HepG2 (cell line): ENCODE measurements around the gene TMEM114. TPM values are rescaled to one million over a fixed set of nuclear protein-coding genes. Genes with fewer than 3 reads are reported as not detected.

Source experiments
- ATAC-seq: fragments of 200-7000 bp; cut with Tn5 transposase; 3 replicates; pipeline ENCODE4 v1.9.1; 2020; ENCODE audit warnings: mild to moderate bottlenecking, moderate library complexity
- BruUV-seq: library from RNA; stranded (reverse); fragments of 400-500 nt; replicated peaks from 2 replicates; lab custom pipeline; 2021; lab: Mats Ljungman, UMichigan
- CTCF ChIA-PET: fragments of 300-600 bp; formaldehyde crosslinking; extraction: SDS; loops from one replicate; lab custom pipeline; 2021; ENCODE audit warnings: low total read pairs, inconsistent platforms, low intra/inter-chr PET ratio; lab: Yijun Ruan, JAX
- POLR2A ChIA-PET: fragments of 350-600 bp; sonication (Branson Sonifier 250); formaldehyde crosslinking; loops from one replicate; lab custom pipeline; 2020; ENCODE audit warnings: antibody characterized with exemption, inconsistent platforms; lab: Yijun Ruan, JAX
- DNase-seq: peaks from one replicate; pipeline ENCODE4 v3.0.0-alpha.2; 2015; ENCODE audit warnings: low spot score
- FAIRE-seq: peaks from 3 replicates; lab custom pipeline; 2011; peaks lifted over from hg19 to GRCh38; lab: Jason Lieb, UNC
- H2AFZ ChIP-seq: one replicate; pipeline ENCODE4 v1.6.1; 2011; ENCODE audit warnings: low read length, inconsistent platforms
- H3K27ac ChIP-seq: fragments of 300-600 bp; 3 replicates; pipeline ENCODE4 v1.8.0; 2011; ENCODE audit warnings: mixed run types, mild to moderate bottlenecking, mixed read lengths, low read length, inconsistent platforms; ENCODE audit not compliant: insufficient read depth; ENCODE audit errors: extremely low read length
- H3K27me3 ChIP-seq, 2 experiments: fragments of 200-600 bp in 1 of 2; 2 replicates in 1 of 2; 3 replicates in 1 of 2; pipeline versions ENCODE4 v1.6.0 to v1.8.0; 2011; ENCODE audit warnings: low read length in 2 of 2, mild to moderate bottlenecking in 2 of 2, moderate library complexity in 2 of 2, inconsistent platforms in 1 of 2; ENCODE audit not compliant: insufficient read depth in 2 of 2, control insufficient read depth in 1 of 2
- H3K36me3 ChIP-seq, 2 experiments: fragments of 200-600 bp in 1 of 2; replicated peaks in 1 of 2; 2 replicates in 1 of 2; 3 replicates in 1 of 2; pipeline versions ENCODE4 v1.5.1 to v1.8.0; 2011; ENCODE audit warnings: low read length in 2 of 2, inconsistent platforms in 1 of 2; ENCODE audit not compliant: insufficient read depth in 2 of 2, control insufficient read depth in 1 of 2
- H3K4me1 ChIP-seq: 2 replicates; pipeline ENCODE4 v1.5.1; 2012; ENCODE audit warnings: low read length, inconsistent platforms; ENCODE audit not compliant: insufficient read depth
- H3K4me2 ChIP-seq: 2 replicates; pipeline ENCODE4 v1.6.0; 2011; ENCODE audit warnings: low read depth, low read length, inconsistent platforms
- H3K4me3 ChIP-seq, 3 experiments: fragments of 200-600 bp in 1 of 3; sonication (generic), shearing (Covaris generic) in 1 of 3; replicated peaks in 1 of 3; 2 replicates each; pipeline ENCODE4 v1.5.1; 2011 to 2016; ENCODE audit warnings: low read length in 3 of 3, inconsistent platforms in 2 of 3, low read depth in 2 of 3, mild to moderate bottlenecking in 2 of 3, control low read depth in 1 of 3, mixed read lengths in 1 of 3; ENCODE audit not compliant: insufficient read depth in 1 of 3
- H3K79me2 ChIP-seq: one replicate; pipeline ENCODE4 v1.6.1; 2011; ENCODE audit warnings: low read length, inconsistent platforms; ENCODE audit not compliant: insufficient read depth
- H3K9ac ChIP-seq: 2 replicates; pipeline ENCODE4 v1.6.0; 2011; ENCODE audit warnings: mild to moderate bottlenecking, low read depth, low read length, inconsistent platforms; ENCODE audit not compliant: insufficient read depth
- H3K9me3 ChIP-seq: 2 replicates; pipeline ENCODE4 v1.5.1; 2012; ENCODE audit warnings: mild to moderate bottlenecking, low read length
- H4K20me1 ChIP-seq: 2 replicates; pipeline ENCODE4 v1.6.0; 2011; ENCODE audit warnings: inconsistent platforms, mild to moderate bottlenecking, low read length, moderate library complexity; ENCODE audit not compliant: insufficient read depth
- FOXA3 ChIP-seq: IDR thresholded peaks from 2 replicates; pipeline ENCODE4 v1.6.1; 2016; ENCODE audit warnings: missing genetic modification reagents, missing compliant biosample characterization
- RBAK ChIP-seq: sonication (generic); formaldehyde crosslinking; IDR thresholded peaks from 2 replicates; pipeline ENCODE4 v1.5.1; 2020; ENCODE audit warnings: mild to moderate bottlenecking, missing genetic modification reagents
- SP1 ChIP-seq, 2 experiments: fragments of 450-650 bp in 1 of 2; sonication (generic) in 1 of 2; formaldehyde crosslinking in 1 of 2; IDR thresholded peaks; 2 replicates each; pipeline versions ENCODE4 v1.4.0 to v1.6.1; 2016 to 2020; ENCODE audit warnings: missing genetic modification reagents in 1 of 2
- SP140L ChIP-seq: sonication (generic); formaldehyde crosslinking; IDR thresholded peaks from 2 replicates; pipeline ENCODE4 v1.4.0; 2020; ENCODE audit warnings: missing genetic modification reagents, borderline replicate concordance
- WIZ ChIP-seq: sonication (generic); formaldehyde crosslinking; IDR thresholded peaks from 2 replicates; pipeline ENCODE4 v1.5.1; 2020; ENCODE audit warnings: mild to moderate bottlenecking, missing genetic modification reagents
- ZBTB21 ChIP-seq: sonication (generic); formaldehyde crosslinking; IDR thresholded peaks from 2 replicates; pipeline ENCODE4 v1.4.0; 2020; ENCODE audit warnings: missing genetic modification reagents
- ZFP90 ChIP-seq: sonication (generic); formaldehyde crosslinking; IDR thresholded peaks from 2 replicates; pipeline ENCODE4 v1.8.0; 2022; ENCODE audit warnings: missing genetic modification reagents, mild to moderate bottlenecking, inconsistent platforms, borderline replicate concordance
- ZNF142 ChIP-seq: sonication (generic); formaldehyde crosslinking; IDR thresholded peaks from 2 replicates; pipeline ENCODE4 v1.4.0; 2020; ENCODE audit warnings: missing genetic modification reagents
- ZNF44 ChIP-seq: sonication (generic); formaldehyde crosslinking; IDR thresholded peaks from 2 replicates; pipeline ENCODE4 v1.5.1; 2020; ENCODE audit warnings: mild to moderate bottlenecking, missing genetic modification reagents
- ZNF563 ChIP-seq: sonication (generic); formaldehyde crosslinking; IDR thresholded peaks from 2 replicates; pipeline ENCODE4 v1.8.0; 2022; ENCODE audit warnings: mild to moderate bottlenecking, moderate library complexity, missing genetic modification reagents
- whole genome bisulfite sequencing: methylation state at CpG from one replicate; pipeline ENCODE4 v1.1.6; 2017; ENCODE audit warnings: low lambda C conversion rate; 5-methylcytosine and 5-hydroxymethylcytosine counted together
- in situ Hi-C: cut with HindIII; loops from 2 replicates; pipeline ENCODE4 v1.10.0; 2017; ENCODE audit warnings: low pct_unique_long_range_greater_than_20kb; ENCODE audit not compliant: extremely low pct_ligation_motif_present
- intact Hi-C: fragments of 100-400 bp; cut with micrococcal nuclease; formaldehyde crosslinking; loops from one replicate; pipeline ENCODE4 v1.10.0; 2022; ENCODE audit not compliant: unreplicated experiment
- polyA plus RNA-seq, 8 experiments: library from polyadenylated mRNA; depleted of rRNA in 3 of 8; stranded (reverse) in 7 of 8; unstranded in 1 of 8; fragments of >200 nt; fragmentation: Illumina TruSeq in 4 of 8; extraction: Trizol in 4 of 8; gene quantifications; 2 replicates each; pipeline versions ENCODE4 v1.2.1 to v1.2.3, GENCODE V29; 2011 to 2016; ENCODE audit warnings: low read depth in 4 of 8, missing spikeins in 1 of 8, mixed read lengths in 1 of 8; ENCODE audit not compliant: insufficient read depth in 1 of 8
- total RNA-seq, 5 experiments: library from RNA; depleted of rRNA; stranded (reverse); fragments of >200 nt; fragmentation: Illumina TruSeq; extraction: Trizol; gene quantifications; 2 replicates each; pipeline ENCODE4 v1.2.3, GENCODE V29; 2016; ENCODE audit warnings: low read depth in 1 of 5

TMEM114 gene
- total and polyA plus RNA-seq, 2 of the 13 experiments (the other 11 are each of a cell fraction or from before 2014, with no cell fraction given), result not detected

- POLR2A ChIA-PET, result no interaction called here
- no peak for FAIRE-seq
- intact Hi-C loops, result no loop called here
Observed at GRCh38 chr16:8542393-8542792, 47.9 kb downstream of the TMEM114 start.

GRCh38 chr16:8541868-8542267 lies 48.4 kb downstream of the TMEM114 start:
- in situ Hi-C loops, result no loop called here
- 7% methylated on average over 4 of the region's 4 CpGs for WGBS
- no peak for TF ChIP-seq ZFP90
- TF ChIP-seq ZNF142 (CRISPR knock-in tag), result no peak
- no peak for TF ChIP-seq SP1 (IDR thresholded peaks at IDR 0.05)
- no peak for TF ChIP-seq SP1 (CRISPR knock-in tag; IDR thresholded peaks at IDR 0.05)
- no peak for TF ChIP-seq ZBTB21
- 0 out of 2 replicates have a peak, but pooled peaks have one; percentile 30 for TF ChIP-seq WIZ (CRISPR knock-in tag)
- TF ChIP-seq ZNF563 (CRISPR knock-in tag), result no peak

More at GRCh38 chr16:8542393-8542792, 47.9 kb downstream of the TMEM114 start:
- Histone ChIP-seq H3K36me3 (no peaks in the 10 kb centered on the region), H2AFZ (no peak overlapping the region), H3K27me3 (peaks cover 3 to 26% of the 10 kb centered on the region in 2 experiments; a peak in 4 of 5 replicates), H4K20me1 (no peaks in the 10 kb centered on the region), H3K9me3 (no peaks in the 10 kb centered on the region), H3K9ac (no peak overlapping the region), H3K79me2 (no peaks in the 10 kb centered on the region), H3K4me3 (no peak overlapping the region), H3K4me2 (no peak overlapping the region), H3K4me1 (peaks cover 72% of the 10 kb centered on the region), H3K27ac (no peak overlapping the region)
- BruUV-seq, result no TSS peak
- CTCF ChIA-PET, result no interaction called here
- in situ Hi-C loops, result no loop called here
- no peak for DNase-seq
- WGBS, result 5% methylated on average over 2 of the region's 2 CpGs
- no peak for ATAC-seq
- TF ChIP-seq FOXA3, result 0 out of 2 replicates have a peak, but pooled peaks have one; percentile 15
- TF ChIP-seq SP140L (CRISPR knock-in tag), result no peak
- 0 out of 2 replicates have a peak, but pooled peaks have one; percentile 25 for TF ChIP-seq ZNF44 (CRISPR knock-in tag)
- TF ChIP-seq RBAK (CRISPR knock-in tag), result no peak

More at GRCh38 chr16:8541868-8542267, 48.4 kb downstream of the TMEM114 start:
- Histone ChIP-seq H3K9me3 (no peaks in the 10 kb centered on the region), H3K27ac (no peak overlapping the region), H3K36me3 (no peaks in the 10 kb centered on the region), H3K4me3 (no peak overlapping the region), H3K79me2 (no peaks in the 10 kb centered on the region), H3K27me3 (peaks cover 3 to 26% of the 10 kb centered on the region in 2 experiments; a peak in 4 of 5 replicates), H3K9ac (no peak overlapping the region), H2AFZ (no peak overlapping the region), H3K4me1 (peaks cover 72% of the 10 kb centered on the region), H4K20me1 (no peaks in the 10 kb centered on the region), H3K4me2 (no peak overlapping the region)
- ChIA-PET CTCF (no interaction called here), POLR2A (no interaction called here)
- no TSS peak for BruUV-seq
- ATAC-seq, result no peak
- FAIRE-seq, result no peak
- intact Hi-C loops, result no loop called here
- no peak for DNase-seq
